Stimulated activated CD4-positive, alpha-beta T cell treated with anti-CD3 and anti-CD28 coated beads, Interleukin-4, amount 100 ng/mL, for 24 hours (primary cell): ENCODE results near the gene ZBTB37.
"Not testable (repeated sequence)": the region's sequence is repeated elsewhere in the genome, so short reads cannot be mapped to it uniquely, and the experiment has no call there.

Source experiments
- DNase-seq: peaks from one replicate; pipeline ENCODE4 v3.0.0-alpha.2; 2020

Gene ZBTB37

DNA sequence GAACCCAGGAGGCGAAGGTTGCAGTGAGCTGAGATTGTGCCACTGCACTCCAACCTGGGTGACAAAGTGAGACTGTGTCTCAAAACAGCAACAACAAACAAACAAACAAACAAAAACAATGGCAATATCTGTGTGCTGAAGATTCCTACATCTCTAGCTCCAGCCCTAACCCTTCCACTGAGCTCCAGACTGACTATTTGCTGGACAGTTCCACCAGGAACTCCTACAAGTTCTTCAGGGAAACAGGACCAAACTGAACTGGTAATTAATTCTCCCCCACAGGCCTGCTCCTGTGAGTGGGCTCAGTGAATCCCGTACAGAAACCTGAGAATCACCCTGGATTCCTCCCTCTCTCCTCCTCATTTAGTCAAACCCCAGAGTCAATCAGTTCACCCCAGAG lies 47.4 kb downstream of the ZBTB37 start:
- no peak for DNase-seq

DNA sequence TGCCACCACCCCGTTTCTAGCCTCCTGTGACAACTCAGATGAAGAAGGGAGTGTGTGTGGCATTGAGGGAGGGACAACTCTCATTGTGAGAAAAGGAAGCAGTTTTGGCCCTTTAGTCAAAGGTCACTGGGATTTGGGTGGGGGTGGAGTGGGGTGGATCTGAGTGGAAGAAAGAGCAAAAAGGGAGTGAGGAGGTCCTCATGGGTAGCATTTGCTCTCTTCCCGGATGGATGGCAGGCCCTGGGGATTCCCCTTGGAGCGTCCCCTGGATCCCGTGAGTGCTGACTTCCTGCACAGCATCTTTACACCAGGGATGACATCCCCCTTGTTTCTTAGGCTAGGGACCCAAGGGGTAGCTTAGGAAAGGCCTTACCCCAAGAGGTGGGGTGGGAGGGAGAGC lies 48.5 kb downstream of the ZBTB37 start:
- no peak for DNase-seq

DNA sequence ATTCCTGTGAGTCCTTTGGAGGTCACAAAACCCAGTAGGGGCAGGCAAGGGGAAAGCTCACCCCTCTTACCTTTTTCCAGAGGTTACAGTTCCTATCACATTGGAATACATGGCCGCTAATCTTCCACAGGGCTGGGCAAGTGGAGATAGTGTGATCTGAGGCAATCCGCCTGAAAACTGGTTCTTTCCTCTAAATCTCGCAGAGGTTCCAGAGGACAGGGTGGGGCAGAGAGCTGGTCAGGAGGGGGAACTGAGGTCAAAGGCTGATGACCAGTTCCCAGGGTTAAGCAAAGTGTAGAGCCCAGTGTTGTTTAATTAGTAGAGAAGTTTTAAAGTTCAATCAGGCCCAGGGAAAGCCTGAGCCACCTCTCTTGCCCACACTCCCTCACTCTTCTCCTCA lies 49.0 kb downstream of the ZBTB37 start, which contains the start of gene SERPINC1:
Gene SERPINC1 (minus strand): TSS at position 179 of the 400 bp plus-strand sequence. CDS start 68 bp downstream, at position 111.
- DNase-seq, result no peak

DNA sequence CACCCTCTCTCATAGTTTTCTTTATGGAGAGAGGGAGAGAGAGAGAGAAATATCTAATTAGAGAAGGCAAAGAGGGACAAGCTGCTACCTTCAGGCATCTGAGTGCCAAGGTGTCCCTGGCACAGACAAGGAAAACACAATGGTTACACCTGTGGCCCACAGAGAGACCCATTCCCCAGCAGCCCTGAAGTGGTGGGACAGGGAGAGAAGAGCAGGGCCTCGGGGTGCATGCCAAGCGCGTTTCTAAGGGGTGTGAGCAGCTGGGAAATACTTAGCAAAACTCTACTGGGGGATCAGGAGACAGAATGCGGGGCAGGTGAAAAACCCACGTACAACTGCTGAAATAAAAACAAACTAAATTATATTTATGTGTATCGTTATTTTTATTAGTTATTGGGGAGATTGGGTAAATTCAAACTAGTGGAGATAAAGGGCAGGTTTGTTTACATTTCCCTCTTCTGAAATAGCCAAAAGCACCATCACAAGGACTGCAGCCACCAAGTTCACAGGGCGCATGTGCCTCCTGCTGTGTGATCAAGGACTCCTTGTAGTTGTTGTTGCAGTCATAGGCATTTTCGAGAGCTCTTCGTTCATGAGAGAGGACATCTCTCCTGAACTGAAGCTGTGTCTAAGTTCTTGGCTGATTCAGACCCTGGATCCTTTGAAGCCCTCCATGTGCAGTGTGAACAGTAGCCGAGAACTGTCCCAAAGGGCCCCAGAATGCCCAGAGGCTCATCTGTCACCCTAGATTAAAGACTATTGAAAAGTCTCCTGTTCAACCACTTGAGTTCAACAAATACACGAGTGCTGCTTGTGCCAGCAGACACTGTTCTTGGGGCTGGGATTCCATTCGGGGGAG lies 49.7 kb downstream of the ZBTB37 start:
- no peak for DNase-seq

DNA sequence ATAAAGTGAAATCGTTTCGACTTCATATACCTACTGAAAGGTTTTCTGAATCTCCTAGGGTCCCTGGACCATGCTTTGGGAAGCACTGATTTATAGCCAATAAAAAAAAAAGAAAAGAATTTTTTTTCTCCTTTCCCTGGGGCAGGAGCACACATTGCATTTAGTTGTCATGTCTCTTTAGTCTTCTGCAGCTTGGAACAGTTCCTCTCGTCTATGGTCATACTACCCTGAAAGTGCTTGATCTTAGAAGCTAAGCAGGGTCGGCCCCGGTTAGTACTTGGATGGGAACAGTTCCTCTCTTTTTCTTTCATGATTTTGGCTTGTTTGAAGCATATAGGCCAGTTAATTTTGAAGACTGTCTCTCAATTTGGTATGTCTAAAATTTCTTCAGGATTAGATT lies 52.7 kb downstream of the ZBTB37 start:
- no peak for DNase-seq

DNA sequence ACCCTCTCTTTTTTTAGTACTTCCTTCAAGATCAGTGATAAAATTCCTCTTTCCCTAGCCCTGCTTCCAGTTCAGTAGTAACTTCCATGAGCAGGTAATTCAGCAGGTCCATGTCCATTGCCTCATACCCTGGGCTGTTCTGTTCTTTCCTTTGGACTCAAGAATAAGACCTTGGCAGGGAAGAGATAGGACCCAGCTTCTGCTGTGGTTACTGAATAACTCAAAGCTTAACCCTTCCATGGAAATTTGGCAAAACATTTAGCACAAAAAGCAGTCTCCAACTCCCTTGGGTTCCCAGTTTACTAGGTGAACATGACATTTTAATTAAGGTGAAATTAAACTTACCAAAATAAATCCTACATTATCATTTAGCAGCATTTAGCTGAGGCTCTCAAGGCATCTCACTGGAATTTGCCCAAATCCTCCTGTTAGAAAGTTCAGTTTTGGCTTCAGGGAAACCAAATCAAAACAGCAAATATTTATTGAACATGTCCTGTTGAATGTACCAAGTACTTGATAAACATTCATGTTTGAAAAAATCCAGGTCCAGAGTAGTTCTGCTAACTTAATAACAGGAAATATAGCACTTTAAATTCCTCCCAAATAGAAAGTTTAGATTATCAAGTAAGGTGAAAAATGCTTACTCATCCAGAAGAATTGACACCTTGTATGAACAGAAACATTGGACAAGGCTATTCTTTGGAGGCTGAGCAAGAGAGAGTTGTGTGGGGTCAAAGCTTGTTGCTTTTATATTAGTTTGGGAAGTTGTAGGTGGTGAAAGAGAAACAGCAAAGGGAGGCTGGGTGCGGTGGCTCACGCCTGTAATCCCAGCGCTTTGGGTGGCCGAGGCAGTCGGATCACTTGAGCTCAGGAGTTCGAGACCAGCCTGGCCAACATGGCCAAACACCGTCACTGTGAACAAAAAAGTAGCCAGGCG lies 57.4 kb downstream of the ZBTB37 start:
- no peak for DNase-seq

DNA sequence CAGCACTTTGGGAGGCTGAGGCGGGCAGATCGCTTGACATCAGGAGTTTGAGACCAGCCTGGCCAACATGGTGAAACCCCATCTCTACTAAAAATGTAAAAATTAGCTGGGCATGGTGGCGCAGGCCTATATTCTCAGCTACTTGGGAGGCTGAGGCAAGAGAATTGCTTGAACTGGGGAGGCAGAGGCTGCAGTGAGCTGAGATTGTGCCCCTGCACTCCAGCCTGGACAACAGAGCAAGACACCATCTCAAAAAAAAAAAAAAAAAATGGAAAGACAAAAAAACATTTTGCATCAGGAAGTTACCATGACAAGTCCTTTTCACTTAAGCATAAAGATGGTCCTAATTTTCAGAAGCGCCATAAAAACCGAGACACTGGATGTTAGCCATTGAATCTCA lies 62.4 kb downstream of the ZBTB37 start:
- not testable (repeated sequence) for DNase-seq

DNA sequence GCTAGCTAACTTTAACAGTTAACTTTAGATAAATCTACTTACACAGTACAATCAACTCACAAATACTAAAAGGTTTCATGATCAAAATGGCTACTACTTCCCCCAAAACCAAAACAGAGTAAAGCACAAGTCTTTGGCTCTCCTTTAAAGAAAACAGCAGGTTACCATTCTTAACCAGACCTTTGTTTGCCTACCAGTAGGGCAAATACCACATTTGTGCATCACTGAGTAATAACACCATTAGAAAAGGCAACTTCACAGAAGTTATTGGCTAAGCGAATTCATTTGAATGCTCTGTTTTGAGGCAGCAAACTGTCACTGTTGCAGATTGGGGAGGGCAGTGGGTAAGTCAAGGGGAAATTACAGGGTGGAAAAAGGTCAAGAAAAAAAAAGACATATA lies 66.3 kb downstream of the ZBTB37 start:
- no peak for DNase-seq

DNA sequence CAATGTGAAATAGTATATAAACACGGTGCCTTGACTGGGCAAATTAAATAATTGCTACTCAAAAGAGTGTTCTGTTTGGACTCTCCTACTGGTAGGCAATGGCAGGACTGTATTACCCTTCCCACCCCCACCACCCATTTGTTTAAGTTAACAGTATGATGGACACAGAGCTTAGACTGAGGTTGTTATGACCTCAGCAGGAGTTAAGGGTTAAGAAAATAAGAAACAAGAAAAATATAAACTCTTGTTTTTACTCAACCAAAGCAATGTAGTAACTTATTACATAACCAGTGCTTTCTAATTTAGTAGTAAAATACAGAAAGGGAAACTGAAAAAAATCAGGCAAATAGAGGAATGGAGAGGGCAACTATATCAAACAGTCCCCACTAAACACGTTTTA lies 68.9 kb downstream of the ZBTB37 start:
- DNase-seq, result no peak

DNA sequence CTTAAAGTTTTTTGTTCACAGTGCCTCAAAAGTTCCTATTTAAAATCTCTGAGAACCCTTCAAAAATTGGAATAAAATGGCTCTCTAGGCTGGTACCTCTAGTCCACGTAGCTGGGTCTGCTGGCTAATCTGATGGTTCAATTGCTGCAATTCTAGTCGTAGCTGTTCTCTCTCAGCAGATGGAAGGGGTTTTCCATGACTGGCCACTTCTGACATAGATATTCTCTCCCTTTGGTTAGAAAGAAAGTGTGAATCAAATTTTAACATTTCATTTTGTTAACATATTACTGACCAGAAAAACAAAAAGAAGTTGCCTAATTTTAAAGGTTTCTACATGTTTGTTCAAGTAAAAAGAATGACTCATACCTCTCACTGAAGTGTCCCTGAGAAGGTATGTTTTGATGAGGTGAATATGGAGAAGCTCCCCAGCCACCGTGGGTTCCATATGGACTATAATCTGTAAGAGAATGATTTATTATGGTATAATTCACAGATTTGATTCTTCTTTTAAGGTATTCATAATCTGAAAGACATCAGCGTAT lies 78.3 kb downstream of the ZBTB37 start:
- no peak for DNase-seq

DNA sequence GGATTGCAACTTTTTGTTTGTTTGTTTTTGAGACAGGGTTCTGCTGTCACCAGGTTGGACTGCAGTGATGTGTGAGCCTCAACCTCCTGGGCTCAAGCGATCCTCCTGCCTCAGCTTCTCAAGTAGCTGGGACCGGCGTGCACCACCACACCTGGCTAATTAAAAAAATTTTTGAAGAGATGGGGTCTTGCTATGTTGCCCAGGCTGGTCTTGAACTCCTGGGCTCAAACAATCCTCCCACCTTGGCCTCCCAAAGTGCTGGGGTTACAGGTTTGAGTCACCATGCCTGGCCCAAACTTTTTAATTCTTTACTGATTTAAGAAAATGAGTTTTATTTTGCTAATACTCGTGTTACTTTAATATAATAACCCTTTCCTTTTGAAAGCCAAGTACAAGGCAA lies 80.4 kb downstream of the ZBTB37 start:
- no peak for DNase-seq
